H9 (cell line): Measurements from ENCODE around the gene CYB5A. TPM values are rescaled to one million over a fixed set of nuclear protein-coding genes. Genes with fewer than 3 reads are reported as not detected.

Source experiments
- DNase-seq: peaks from one replicate; pipeline ENCODE4 v3.0.0-alpha.2; 2017
- H2AFZ ChIP-seq: one replicate; pipeline ENCODE4 v1.6.1; 2013; ENCODE audit warnings: mild to moderate bottlenecking, low read length, control low read depth, moderate library complexity
- H2AK5ac ChIP-seq: 2 replicates; pipeline ENCODE4 v1.6.1; 2013; ENCODE audit warnings: low read length, control low read depth, mixed read lengths; ENCODE audit not compliant: insufficient read length
- H2BK120ac ChIP-seq: one replicate; pipeline ENCODE4 v1.6.1; 2013; ENCODE audit warnings: low read depth, mild to moderate bottlenecking, low read length, control low read depth, inconsistent platforms; ENCODE audit not compliant: poor library complexity, severe bottlenecking
- H2BK12ac ChIP-seq: 2 replicates; pipeline ENCODE4 v1.6.1; 2013; ENCODE audit warnings: low read length, control low read depth, mixed read lengths, low read depth; ENCODE audit not compliant: insufficient read length
- H2BK15ac ChIP-seq: 2 replicates; pipeline ENCODE4 v1.6.1; 2013; ENCODE audit warnings: low read depth, low read length, control low read depth
- H2BK20ac ChIP-seq: one replicate; pipeline ENCODE4 v1.6.1; 2013; ENCODE audit warnings: low read depth, mild to moderate bottlenecking, low read length, control low read depth, inconsistent platforms; ENCODE audit not compliant: poor library complexity, severe bottlenecking
- H2BK5ac ChIP-seq: 2 replicates; pipeline ENCODE4 v1.6.1; 2013; ENCODE audit warnings: low read length, control low read depth, mixed read lengths; ENCODE audit not compliant: insufficient read length
- H3K14ac ChIP-seq: 2 replicates; pipeline ENCODE4 v1.6.1; 2013; ENCODE audit warnings: low read length, control low read depth; ENCODE audit not compliant: insufficient read depth
- H3K18ac ChIP-seq: 2 replicates; pipeline ENCODE4 v1.6.1; 2013; ENCODE audit warnings: low read depth, mild to moderate bottlenecking, mixed read lengths, low read length, control low read depth; ENCODE audit not compliant: insufficient read length
- H3K23ac ChIP-seq: 2 replicates; pipeline ENCODE4 v1.6.1; 2013; ENCODE audit warnings: low read length, control low read depth, mixed read lengths, low read depth; ENCODE audit not compliant: insufficient read length
- H3K23me2 ChIP-seq: 2 replicates; pipeline ENCODE4 v1.6.1; 2013; ENCODE audit warnings: low read depth, mild to moderate bottlenecking, mixed read lengths, low read length, control low read depth; ENCODE audit not compliant: insufficient read length, poor library complexity, severe bottlenecking
- H3K27ac ChIP-seq: 2 replicates; pipeline ENCODE4 v1.5.1; 2013; ENCODE audit warnings: low read length, control low read depth, mixed read lengths, low read depth; ENCODE audit not compliant: insufficient read length
- H3K27me3 ChIP-seq: 2 replicates; pipeline ENCODE4 v1.6.1; 2013; ENCODE audit warnings: low read length, control low read depth, inconsistent platforms; ENCODE audit not compliant: insufficient read depth
- H3K4ac ChIP-seq: 2 replicates; pipeline ENCODE4 v1.6.1; 2013; ENCODE audit warnings: low read depth, mild to moderate bottlenecking, control low read depth, inconsistent platforms, low read length, moderate library complexity
- H3K4me1 ChIP-seq: 2 replicates; pipeline ENCODE4 v1.6.1; 2013; ENCODE audit warnings: low read length, control low read depth, inconsistent platforms; ENCODE audit not compliant: insufficient read depth
- H3K4me2 ChIP-seq: 2 replicates; pipeline ENCODE4 v1.6.1; 2013; ENCODE audit warnings: low read length, control low read depth, mixed read lengths; ENCODE audit not compliant: insufficient read length, insufficient read depth
- H3K56ac ChIP-seq: 2 replicates; pipeline ENCODE4 v1.6.1; 2013; ENCODE audit warnings: low read depth, mild to moderate bottlenecking, mixed read lengths, low read length, control low read depth; ENCODE audit not compliant: insufficient read length
- H3K79me1 ChIP-seq: 2 replicates; pipeline ENCODE4 v1.6.1; 2013; ENCODE audit warnings: low read depth, mild to moderate bottlenecking, moderate library complexity, low read length, control low read depth, inconsistent platforms; ENCODE audit not compliant: insufficient read depth, poor library complexity, severe bottlenecking
- H3K79me2 ChIP-seq: 2 replicates; pipeline ENCODE4 v1.6.1; 2013; ENCODE audit warnings: low read length, control low read depth, inconsistent platforms; ENCODE audit not compliant: insufficient read depth
- H3K9ac ChIP-seq: 2 replicates; pipeline ENCODE4 v1.6.1; 2013; ENCODE audit warnings: low read length, control low read depth, mixed read lengths; ENCODE audit not compliant: insufficient read length; ENCODE audit errors: extremely low read depth
- H3K9me3 ChIP-seq: one replicate; pipeline ENCODE4 v1.6.1; 2013; ENCODE audit warnings: low read depth, low read length, inconsistent platforms; ENCODE audit not compliant: control insufficient read depth
- H3T11ph ChIP-seq: one replicate; pipeline ENCODE4 v1.6.1; 2013; ENCODE audit warnings: mild to moderate bottlenecking, low read length, control low read depth, inconsistent platforms
- H4K20me1 ChIP-seq: one replicate; pipeline ENCODE4 v1.6.1; 2013; ENCODE audit not compliant: control insufficient read depth, insufficient read length, insufficient read depth
- H4K5ac ChIP-seq: 2 replicates; pipeline ENCODE4 v1.6.1; 2013; ENCODE audit warnings: low read depth, mild to moderate bottlenecking, mixed read lengths, low read length, control low read depth; ENCODE audit not compliant: insufficient read length
- H4K8ac ChIP-seq: replicated peaks from 2 replicates; pipeline ENCODE4 v1.6.1; 2013; ENCODE audit warnings: low read length, control low read depth, mixed read lengths, low read depth; ENCODE audit not compliant: insufficient read length
- H4K91ac ChIP-seq: 2 replicates; pipeline ENCODE4 v1.6.1; 2013; ENCODE audit warnings: low read depth, mild to moderate bottlenecking, moderate library complexity, mixed read lengths, low read length, control low read depth; ENCODE audit not compliant: insufficient read length
- H3K27ac Mint-ChIP-seq, 3 experiments: 2 replicates in 2 of 3; 3 replicates in 1 of 3; pipeline ENCODE4 v1.8.0; 2020 to 2021; ENCODE audit warnings: mixed read lengths in 3 of 3, mild to moderate bottlenecking in 1 of 3, moderate library complexity in 1 of 3
- H3K27me3 Mint-ChIP-seq: 2 replicates; pipeline ENCODE4 v1.8.0; 2021; ENCODE audit warnings: low read depth, mild to moderate bottlenecking, moderate library complexity, mixed read lengths
- H3K36me3 Mint-ChIP-seq, 3 experiments: 2 replicates in 2 of 3; 3 replicates in 1 of 3; pipeline ENCODE4 v1.8.0; 2020 to 2021; ENCODE audit warnings: low read depth in 3 of 3, mixed read lengths in 3 of 3; ENCODE audit not compliant: insufficient read depth in 1 of 3
- H3K4me1 Mint-ChIP-seq, 2 experiments: 2 replicates each; pipeline ENCODE4 v1.8.0; 2020; ENCODE audit warnings: mixed read lengths in 2 of 2
- H3K4me3 Mint-ChIP-seq, 2 experiments: 2 replicates in 1 of 2; 3 replicates in 1 of 2; pipeline ENCODE4 v1.8.0; 2020 to 2021; ENCODE audit warnings: mild to moderate bottlenecking in 2 of 2, mixed read lengths in 2 of 2, moderate library complexity in 1 of 2
- H3K9me3 Mint-ChIP-seq, 2 experiments: 2 replicates in 1 of 2; 3 replicates in 1 of 2; pipeline ENCODE4 v1.8.0; 2020; ENCODE audit warnings: mild to moderate bottlenecking in 2 of 2, mixed read lengths in 2 of 2, moderate library complexity in 1 of 2
- WGBS: extraction: QIAGEN DNeasy Blood & Tissue Kit; methylation state at CpG from one replicate; pipeline ENCODE4 v1.1.7; 2013; ENCODE audit warnings: missing lambda C conversion rate, low lambda C conversion rate, mixed read lengths; ENCODE audit not compliant: insufficient read length; ENCODE audit errors: extremely low coverage; 5-methylcytosine and 5-hydroxymethylcytosine counted together
- total RNA-seq: library from RNA; stranded (reverse); gene quantifications from 2 replicates; pipeline ENCODE4 v1.2.1, GENCODE V29; 2021
- TF ChIP-seq, protein P1 (sequence below): fragments of 200-600 bp; sonication (generic); conservative IDR thresholded peaks from 3 replicates; pipeline ENCODE4 v1.8.0; 2021; ENCODE audit warnings: antibody characterized with exemption, mild to moderate bottlenecking

The CYB5A gene
- total RNA-seq, 1 experiment from 2014 or later: 93.2 TPM

- Histone ChIP-seq H2BK20ac (no peak overlapping the region), H3K27ac (no peak overlapping the region), H3K18ac (no peak overlapping the region), H2BK15ac (no peak overlapping the region), H2BK5ac (no peak overlapping the region), H3K27me3 (no peaks in the 10 kb centered on the region), H3K9ac (no peak overlapping the region), H2AK5ac (no peak overlapping the region), H4K20me1 (no peaks in the 10 kb centered on the region), H3K14ac (no peak overlapping the region), H3K79me2 (no peaks in the 10 kb centered on the region), H2BK12ac (no peak overlapping the region), H3K23ac (no peak overlapping the region), H4K5ac (no peak overlapping the region), H2BK120ac (no peak overlapping the region), H3K79me1 (no peaks in the 10 kb centered on the region), H3K9me3 (no peaks in the 10 kb centered on the region), H3K4ac (no peak overlapping the region), H2AFZ (no peak overlapping the region), H3K23me2 (no peaks in the 10 kb centered on the region), H3T11ph (no peak overlapping the region), H4K8ac (no peak overlapping the region), H3K4me2 (no peak overlapping the region), H4K91ac (no peak overlapping the region), H3K4me1 (no peaks in the 10 kb centered on the region), H3K56ac (no peak overlapping the region)
- H3K4me1 Mint-ChIP-seq: no peaks in the 10 kb centered on the region
- no peak overlapping the region for H3K27ac Mint-ChIP-seq
- no peaks in the 10 kb centered on the region for H3K36me3 Mint-ChIP-seq
- TF ChIP-seq, protein P1, sequence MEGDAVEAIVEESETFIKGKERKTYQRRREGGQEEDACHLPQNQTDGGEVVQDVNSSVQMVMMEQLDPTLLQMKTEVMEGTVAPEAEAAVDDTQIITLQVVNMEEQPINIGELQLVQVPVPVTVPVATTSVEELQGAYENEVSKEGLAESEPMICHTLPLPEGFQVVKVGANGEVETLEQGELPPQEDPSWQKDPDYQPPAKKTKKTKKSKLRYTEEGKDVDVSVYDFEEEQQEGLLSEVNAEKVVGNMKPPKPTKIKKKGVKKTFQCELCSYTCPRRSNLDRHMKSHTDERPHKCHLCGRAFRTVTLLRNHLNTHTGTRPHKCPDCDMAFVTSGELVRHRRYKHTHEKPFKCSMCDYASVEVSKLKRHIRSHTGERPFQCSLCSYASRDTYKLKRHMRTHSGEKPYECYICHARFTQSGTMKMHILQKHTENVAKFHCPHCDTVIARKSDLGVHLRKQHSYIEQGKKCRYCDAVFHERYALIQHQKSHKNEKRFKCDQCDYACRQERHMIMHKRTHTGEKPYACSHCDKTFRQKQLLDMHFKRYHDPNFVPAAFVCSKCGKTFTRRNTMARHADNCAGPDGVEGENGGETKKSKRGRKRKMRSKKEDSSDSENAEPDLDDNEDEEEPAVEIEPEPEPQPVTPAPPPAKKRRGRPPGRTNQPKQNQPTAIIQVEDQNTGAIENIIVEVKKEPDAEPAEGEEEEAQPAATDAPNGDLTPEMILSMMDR: no peak
- no peaks in the 10 kb centered on the region for H3K27me3 Mint-ChIP-seq
- no peaks in the 10 kb centered on the region for H3K9me3 Mint-ChIP-seq
- no peak overlapping the region for H3K4me3 Mint-ChIP-seq
- no peak for DNase-seq
- no CpG with 5 or more reads among the region's 10 CpGs for WGBS
Observed at GRCh38 chr18:74226666-74227065, 65.1 kb downstream of the CYB5A start.
